ENCODE measurements around the gene TMEM212.

GRCh38 chr3:171830518-171830875 is 12.7 kb upstream of the TMEM212 start:
- TF ChIP-seq, protein P1, sequence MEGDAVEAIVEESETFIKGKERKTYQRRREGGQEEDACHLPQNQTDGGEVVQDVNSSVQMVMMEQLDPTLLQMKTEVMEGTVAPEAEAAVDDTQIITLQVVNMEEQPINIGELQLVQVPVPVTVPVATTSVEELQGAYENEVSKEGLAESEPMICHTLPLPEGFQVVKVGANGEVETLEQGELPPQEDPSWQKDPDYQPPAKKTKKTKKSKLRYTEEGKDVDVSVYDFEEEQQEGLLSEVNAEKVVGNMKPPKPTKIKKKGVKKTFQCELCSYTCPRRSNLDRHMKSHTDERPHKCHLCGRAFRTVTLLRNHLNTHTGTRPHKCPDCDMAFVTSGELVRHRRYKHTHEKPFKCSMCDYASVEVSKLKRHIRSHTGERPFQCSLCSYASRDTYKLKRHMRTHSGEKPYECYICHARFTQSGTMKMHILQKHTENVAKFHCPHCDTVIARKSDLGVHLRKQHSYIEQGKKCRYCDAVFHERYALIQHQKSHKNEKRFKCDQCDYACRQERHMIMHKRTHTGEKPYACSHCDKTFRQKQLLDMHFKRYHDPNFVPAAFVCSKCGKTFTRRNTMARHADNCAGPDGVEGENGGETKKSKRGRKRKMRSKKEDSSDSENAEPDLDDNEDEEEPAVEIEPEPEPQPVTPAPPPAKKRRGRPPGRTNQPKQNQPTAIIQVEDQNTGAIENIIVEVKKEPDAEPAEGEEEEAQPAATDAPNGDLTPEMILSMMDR (conservative IDR thresholded peaks at IDR 0.05; ENCODE audit: low read length): no peak
- TF ChIP-seq EZH2phosphoT487 (IDR thresholded peaks at IDR 0.05; ENCODE audit: borderline replicate concordance): no peak
